Occipital lobe (tissue), 2 donors: ENCODE measurements around the gene ATP8B4. TPM values are rescaled to one million over a fixed set of nuclear protein-coding genes. Genes with fewer than 3 reads are reported as not detected.

Experiments used
- DNase-seq: peaks from one replicate; lab custom pipeline; 2025; lab: John Stamatoyannopoulos, UW
- total RNA-seq: library from RNA; depleted of rRNA; stranded (reverse); fragments of >200 nt; gene quantifications from one replicate; pipeline ENCODE4 v1.2.3, GENCODE V29; 2014

ATP8B4 gene
- total RNA-seq, 1 donor from 2014 or later, result 6.6 TPM

DNA sequence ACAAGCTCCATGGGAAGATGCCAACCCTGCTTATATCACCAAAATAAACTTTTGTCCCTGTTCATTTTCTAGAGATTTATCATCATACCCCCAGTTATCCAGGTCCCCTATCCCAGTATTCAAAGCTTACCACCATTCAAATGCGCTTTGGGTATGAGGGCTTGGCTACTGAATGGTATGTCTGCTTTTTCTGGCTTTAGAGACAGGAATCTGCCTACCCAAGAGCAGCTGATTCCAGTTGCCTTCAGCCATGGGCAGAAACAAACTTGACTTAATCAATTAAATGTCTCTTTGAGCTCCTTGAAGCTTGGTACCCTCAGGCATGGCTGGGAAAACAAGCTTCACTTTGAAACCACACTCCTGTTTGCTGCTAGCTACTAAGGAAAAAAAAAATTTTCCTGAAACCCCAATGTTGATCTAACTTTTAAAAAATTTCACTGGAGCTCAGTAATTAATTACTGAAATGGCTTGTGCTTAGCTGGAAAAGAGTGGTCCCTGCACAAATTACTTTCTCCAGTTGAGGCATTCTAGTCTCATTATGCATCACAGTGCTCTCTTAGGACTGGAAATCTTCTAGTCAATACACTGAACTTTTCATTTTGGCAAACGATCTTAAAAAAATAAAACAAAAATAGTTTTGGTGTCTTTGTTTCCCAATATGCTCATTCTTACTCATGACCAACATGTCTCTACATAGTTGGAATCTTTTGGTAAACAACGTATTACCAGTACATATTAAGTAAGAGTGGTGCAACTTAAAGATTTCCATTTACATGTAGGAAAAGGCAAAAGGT is 255.4 kb downstream of the ATP8B4 start:
- DNase-seq, result no peak

DNA sequence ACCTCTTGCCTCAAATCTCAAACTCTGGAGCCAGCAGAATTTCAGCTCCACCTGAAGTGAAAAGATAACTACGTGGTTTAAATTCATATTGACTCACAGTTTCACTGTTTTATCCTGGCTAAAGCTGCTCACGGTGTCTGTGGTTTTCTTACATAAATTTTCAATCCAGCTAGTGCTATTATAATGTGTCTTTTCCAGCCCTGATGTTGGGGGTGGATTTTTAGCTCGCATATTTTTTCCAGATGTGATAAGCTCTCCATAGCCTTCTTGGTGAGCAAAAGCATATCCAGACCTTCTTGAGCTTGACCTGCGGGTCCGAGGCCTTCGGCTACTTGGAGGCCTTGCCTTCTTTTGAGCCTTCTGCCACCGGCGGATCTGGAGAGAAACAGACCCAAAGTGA is 258.9 kb downstream of the ATP8B4 start:
- DNase-seq, result no peak

DNA sequence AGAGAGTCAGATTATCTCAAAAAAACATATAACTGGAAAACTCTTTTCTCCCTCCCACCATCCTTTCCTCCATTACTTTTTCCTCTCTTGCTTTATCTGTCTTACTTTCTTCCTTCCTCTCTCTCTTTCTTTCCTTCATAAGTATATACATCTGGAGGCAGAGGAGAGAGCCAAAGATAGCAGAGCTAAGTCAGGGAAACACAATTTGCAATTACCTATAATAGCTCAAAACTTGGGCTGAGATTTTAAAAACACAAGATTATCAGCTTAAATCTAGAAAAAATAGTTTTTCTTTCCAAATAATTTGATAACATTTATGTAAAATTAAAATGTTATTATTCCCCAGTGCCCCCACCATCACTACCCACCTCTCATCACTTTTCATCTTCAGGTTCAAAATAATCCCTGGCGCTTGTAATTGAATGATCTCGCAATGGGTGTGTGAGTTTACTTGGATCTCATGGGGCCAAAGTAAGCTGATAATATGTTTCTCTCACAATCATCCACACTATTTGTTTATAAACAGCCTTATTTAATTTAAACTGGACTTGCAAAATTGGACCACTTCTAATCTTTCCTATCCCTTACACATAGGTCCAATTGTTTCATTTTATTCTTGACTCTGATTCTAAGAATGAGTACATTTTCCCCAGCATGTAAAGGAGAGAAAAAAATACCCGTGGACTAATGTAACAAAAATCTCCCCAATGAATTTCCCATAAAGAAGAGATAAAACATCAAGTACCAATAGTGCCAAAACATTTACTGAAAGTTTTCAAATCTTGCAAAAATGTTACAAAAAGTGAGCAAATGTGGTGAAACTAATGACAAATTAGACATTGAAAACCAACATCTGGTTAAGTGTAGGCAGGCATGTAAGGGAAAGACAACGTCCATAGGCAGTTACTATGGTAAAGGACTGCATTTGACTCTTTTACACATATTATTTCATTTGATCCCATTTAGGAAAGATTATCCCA is 261.2 kb downstream of the ATP8B4 start:
- DNase-seq, result no peak

DNA sequence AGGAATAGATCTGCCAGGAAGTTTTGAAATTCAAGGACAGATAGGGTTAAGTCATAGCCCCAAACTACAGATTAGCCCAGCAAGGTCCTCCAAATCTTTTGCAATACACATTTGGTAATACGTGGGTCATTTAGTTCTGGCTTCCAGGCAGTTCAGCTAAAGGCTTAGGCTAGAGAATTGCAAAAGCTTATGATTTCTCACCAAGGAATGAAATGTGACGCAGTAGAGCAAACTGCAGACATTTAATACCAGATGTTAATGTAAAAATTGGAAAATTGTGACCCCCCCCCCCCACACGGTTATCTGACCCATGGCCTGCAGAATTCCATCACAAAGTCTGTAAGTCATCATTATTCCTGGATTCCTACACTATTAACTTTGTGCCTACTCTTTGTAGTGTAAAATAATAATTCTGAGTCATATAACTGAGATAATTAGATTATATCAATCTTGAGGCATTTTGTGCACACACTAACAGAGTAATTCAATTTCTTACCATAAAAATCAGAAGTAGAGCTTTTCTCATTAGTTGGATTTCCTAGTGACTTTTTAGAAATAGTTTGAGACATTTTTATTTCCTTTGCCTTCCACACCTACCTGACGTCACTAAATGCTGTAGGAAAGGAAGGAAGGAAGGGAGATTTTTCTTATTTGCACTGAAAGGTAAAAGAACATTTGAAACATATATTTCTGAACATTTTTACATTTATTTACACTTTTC is 263.0 kb downstream of the ATP8B4 start:
- DNase-seq, result no peak

DNA sequence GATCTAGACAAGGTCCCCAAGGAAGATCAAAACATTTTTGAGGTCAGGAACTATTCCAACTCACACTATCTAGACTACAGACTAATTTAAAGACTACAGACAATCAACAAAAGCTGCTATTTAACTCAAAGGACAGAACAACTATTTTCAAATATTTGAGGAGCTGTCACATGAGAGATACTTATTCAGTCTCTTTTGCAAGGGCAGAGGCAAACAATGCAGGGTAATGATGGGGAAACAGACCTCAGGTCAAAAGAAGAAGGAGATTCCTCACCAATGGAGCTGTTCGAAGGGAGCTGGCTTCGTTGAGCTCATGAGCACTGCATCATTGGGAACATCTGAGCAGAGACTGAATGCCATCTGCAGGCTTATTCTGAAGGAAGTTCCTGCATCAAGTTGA is 266.3 kb downstream of the ATP8B4 start:
- no peak for DNase-seq

DNA sequence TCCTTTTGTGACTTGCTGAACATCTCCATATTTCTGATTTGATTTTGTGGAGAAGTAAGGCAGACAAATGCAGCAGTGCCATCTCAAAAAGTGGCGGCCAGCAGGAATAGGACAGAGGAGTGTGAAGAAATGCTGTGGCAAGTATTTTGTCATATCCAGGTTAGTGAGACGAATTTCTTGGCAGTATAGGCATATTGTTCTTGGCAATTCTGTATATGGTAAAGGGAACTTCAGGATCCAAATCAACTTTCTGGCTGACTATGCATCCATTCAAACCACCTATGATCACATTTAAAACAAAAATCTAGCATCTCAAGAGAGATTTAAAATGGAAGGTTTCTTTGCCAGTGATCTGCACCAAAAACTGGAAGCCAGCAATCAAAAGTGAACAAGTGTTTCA is 270.2 kb downstream of the ATP8B4 start:
- no peak for DNase-seq

DNA sequence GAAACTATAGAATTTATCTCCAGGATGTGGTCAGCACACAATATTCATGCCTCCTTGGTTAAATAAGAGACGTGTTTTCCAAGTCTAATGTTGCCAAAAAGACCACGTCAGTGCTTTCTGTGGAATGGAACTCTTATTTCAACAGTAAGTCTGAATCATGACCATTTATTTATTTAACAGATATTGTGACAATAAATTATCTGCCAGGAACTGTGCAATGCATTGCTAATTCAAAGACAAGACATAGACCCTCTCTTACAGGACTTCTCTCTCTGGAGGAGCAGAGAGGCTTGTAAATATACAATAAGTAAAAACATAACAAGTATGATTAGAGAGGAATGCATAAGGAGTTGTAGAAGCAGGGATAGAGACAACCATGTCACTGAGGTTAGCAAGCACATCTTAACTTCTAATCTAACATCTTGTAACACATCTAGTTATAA is 270.7 kb downstream of the ATP8B4 start:
- DNase-seq, result no peak

DNA sequence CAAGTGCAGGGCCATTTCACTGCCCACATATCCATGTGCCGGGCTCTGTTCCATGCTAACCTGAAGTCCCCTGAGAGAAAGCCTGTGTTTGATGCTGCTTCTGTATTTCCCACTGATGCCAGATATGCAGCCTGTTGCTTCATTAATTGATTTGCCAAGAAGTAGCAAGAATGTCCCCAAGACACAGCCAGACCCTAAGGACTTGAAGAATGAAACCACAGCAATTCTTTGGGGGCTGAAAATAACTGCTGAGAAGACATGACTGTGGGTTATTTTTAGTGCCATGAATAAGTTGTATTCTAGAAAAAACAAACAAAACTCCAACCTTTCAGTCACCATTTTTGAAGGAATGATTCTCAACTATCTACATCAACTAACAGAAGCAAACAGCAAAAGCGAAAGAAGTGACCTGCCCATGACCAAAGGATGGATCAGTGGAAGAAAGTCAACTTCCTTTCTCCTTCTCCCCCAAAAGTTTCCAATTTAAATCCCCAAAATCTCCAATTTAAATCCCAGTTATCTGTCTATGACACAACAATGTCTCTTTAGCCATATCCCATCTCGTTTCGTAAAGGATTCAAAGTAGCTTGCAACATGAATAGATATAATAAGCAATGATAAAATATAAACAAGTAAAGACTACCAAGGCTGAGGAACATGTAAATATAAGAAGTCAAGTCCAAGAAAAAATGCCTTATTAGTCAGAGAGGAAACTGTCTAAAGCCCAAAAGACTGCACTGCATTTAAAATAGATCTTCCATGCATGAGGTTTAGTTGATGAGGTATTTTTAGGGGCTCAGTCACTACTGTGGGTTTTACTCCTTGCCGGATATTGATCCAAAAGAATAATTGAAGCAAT is 271.4 kb downstream of the ATP8B4 start:
- DNase-seq, result no peak

DNA sequence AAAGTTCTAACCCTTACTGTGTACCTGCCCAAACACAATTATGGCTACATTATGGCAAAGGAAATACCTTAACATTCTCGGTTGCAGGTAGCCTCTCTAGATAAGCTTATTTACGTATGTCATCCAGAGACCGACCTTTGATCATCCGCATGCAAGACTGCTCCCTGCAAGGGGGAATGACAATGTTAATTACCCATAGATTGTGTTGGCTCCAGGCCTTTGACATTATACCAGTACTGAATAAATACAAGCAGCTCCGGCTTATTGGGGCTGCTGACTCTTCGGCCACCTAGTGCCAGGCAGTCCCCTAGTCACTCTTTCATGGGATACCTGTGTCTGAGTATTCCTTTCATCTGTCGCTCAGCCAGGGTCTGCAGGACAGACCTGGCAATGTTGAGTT is 274.6 kb downstream of the ATP8B4 start:
- no peak for DNase-seq

DNA sequence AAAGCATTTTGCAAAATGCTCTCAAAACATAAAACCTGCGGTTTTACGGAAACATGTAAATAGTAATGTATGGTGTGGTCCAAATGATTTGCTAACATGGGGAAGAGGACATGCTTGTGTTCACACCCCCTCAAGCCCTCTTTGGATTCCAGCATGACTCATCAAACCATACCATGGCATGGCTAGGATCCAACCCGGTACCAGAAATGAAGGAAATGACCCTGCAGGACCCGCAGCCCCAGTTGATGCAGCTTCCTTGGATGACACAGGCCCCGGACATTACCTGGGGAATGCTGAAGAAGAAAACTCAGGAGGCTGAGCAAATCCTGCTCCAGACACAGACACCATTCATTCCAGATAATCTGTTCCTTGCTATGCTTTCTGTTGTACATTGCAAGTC is 275.3 kb downstream of the ATP8B4 start:
- DNase-seq, result no peak

DNA sequence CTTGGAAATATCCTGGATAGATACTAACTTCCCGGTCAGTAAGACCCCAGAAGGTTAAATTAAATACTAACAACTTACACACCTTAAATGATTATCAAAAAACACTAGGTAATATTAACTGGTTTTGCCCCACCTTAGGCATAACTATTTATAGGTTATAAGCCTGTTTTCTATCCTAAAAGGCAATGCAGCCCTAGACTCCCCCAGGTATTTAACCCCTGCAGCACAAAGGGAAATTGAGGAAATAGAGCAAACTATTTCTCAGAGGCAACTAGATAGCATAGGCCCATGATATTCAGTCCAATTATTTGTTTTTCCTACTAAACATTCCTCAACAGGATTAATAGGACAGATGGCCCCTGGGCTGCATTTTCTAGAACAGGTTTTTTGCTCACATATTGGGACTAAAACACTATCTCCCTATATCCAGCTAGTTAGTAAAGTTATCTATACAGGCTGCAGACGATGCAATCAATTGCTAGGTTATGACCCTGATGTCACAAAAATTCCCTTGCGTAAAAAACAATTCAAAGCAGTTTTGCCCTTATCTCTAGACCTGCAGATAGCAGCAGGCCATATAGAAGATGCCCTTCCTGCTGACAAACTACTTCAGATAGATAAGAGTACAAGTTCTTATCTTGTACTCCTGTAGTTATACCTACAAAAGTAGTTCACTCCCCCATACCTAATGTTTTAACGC is 276.9 kb downstream of the ATP8B4 start:
- DNase-seq, result no peak

DNA sequence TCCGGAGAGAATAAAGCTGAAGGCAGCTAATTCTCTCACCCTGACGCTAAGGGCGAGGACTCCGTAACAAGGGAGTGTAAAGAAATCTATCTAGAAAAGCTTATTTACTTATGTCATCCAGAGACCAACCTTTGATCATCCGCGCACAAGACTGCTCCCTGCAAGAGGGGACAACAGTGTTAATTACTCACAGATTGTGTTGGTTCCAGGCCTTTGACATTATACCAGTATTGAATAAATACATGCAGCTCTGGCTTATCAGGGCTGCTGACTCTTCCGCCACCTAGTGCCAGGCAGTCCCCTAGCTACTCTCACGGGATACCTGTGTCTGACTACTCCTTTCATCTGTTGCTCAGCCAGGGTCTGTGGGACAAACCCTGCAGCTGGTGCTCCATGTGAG is 286.5 kb downstream of the ATP8B4 start:
- DNase-seq, result no peak

DNA sequence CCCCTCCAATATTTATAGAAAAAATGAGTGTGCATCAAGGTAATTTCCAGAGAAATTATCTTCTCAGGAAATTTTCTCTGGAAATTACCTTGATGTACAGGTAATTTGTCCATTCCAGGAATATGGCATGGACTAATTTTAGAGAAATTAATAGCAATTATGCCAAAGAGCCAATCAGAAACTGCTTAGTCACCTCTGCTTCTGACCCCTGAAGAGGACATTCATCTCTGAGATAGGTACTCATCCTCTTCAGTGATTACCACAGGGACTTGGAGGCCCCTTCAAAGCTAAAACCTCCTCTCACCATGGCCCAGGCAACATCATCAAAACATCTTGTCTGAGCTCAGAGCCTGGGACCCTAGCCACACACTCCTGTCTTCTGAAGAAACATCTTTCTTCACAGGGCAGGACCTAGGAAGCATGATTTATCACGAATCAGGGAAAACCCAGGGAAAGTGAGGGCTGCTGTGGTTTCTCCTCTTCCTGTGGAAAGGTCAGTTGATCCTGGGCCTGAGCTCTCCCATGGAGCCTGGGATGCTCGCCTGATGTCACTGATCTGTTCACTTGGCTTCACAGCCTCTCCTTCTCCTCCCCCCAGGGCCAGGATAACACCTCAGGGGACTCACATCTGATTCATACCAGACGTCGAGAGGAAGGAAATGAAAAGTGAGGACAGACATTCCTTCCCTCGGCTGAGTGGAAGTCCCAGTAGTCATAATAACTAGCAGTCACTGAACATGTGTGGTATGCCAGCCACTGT is 287.6 kb downstream of the ATP8B4 start:
- no peak for DNase-seq

DNA sequence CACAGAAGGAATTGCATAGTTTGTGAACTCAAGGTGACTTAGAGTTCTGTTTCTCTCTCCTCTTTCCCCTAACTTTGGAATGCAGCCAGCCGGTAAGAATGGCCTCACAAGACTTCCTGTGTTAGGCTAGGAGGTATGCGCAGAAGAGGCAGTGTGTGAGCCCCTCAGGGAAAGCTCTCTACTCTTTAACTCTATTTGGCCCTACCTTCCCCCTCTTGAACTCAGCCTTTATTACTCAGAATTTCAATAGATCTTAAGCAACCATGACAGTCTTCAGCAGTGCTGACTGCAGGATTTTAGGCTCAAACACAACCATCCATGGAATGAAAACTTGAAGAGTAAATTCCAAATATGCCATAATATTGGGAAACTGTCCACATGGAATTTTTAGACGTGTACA is 288.6 kb downstream of the ATP8B4 start:
- no peak for DNase-seq

DNA sequence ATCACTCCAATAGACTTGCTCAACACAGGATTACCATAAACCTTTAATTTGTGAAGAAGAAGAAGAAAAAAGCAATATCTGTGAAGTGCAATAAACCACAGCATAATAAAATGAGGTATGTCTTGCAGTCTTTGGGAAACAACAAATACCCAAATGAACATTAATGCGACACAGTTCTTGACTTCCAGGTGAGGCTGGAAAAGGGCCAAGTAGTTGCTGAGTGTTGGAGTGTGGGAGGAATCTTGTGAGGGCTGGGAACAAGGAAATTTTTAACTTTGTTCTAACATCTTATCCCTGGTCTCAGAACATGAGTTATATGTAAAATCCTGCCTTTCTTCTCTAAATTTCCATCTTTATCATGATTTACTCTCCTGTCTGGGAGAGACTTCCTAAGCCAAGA is 291.7 kb downstream of the ATP8B4 start:
- DNase-seq, result no peak

DNA sequence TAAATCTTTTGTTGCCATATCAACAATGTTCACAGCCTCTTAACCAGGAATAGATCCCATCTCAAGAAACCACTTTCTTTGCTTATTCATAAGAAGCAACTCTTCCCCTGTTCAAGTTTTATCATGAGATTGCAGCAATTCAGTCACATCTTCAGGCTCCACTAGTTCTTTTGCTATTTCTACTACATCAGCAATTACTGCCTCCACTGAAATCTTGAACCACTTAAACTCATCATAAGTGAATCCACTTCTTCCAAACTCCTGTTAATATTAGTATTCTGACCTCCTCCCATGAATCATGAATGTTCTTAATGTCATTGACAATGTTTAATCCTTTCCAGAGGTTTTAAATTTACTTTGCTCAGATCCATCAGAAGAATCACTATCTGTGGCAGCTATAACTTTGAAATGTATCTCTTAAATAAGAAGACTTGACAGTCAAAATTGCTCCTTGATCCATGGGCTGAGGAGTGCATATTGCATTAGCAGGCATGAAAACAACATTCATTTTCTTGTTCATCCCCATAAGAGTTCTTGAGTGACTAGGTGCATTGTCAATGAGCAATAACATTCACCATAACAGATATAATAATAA is 292.3 kb downstream of the ATP8B4 start:
- DNase-seq, result no peak

DNA sequence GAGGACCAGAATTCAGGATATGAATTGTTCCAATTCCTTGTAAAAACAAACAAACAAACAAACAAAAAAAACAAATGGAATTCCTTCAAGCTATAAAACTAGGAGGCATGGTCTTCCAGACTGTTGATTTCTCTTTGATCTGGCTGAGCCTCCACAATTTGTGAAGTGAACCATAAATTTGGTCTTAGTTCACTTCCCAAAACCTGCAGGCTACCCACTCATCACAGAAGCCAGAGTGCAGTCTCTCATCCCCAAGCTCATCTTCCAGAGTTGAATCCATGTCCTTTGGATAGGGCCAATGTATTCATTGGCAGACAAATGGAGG is 294.3 kb downstream of the ATP8B4 start:
- no peak for DNase-seq

DNA sequence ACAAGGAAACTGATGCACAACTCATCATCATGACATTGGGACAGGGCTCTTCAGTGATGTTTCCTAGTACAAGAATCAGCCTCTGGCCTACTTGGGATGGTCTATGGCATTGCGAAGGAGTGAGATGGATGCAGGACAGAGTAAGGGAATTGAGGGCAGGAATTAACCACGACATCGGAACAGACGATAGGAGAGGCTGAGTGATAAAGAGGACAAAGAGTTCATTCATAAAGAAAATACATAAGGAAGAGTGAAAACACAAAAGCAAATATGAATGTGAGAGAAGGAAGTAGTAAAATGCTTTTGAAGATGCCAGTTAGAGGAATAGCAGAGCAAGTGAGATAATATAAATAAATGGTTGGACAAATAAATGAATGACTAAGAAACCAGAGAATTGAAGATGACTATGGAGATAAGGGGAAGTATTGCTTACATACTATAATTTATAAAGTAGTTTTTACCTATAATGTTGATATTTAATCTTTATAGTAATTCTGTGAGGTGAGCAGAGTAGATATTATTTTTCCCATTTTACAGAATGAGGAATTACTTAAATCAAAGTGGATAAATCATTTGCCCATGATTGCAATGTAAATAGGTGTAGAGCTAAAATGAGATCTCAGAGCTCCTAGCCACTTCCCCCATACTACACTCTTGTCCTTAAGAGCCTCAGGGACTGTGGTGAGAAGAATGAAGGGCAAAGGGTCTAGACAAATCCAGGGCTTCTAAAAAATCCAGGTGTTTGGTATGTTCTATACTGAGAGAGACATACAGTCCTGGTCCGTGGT is 294.9 kb downstream of the ATP8B4 start:
- no peak for DNase-seq
